Stimulated activated CD8-positive, alpha-beta memory T cell treated with anti-CD3 and anti-CD28 coated beads, Interleukin-4, amount 100 ng/mL, for 4 hours (primary cell): Measurements from ENCODE around the gene LTO1.

Experiments
- DNase-seq, 2 donors: peaks; one replicate each; pipeline ENCODE4 v3.0.0-alpha.2; 2020; ENCODE audit warnings: low read depth in 2 of 2, low spot score in 1 of 2

The LTO1 gene

DNA sequence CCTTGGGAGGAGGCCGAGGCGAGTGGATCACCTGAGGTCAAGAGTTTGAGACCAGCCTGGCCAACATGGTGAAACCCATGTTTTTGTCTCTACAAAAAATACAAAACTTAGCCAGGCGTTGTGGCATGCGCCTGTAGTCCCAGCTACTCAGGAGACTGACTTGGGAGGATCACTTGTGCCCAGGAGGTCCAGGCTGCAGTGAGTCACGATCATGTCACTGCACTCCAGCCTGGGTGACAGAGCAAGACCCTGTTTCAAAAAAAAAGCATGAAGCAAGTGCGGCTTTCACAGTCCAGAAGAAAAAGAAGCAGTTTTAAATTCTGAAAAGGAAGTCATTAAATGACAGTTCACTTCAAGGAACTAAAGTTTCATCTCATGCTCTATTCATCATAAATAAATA lies 7.1 kb upstream of the LTO1 start:
- no peak for DNase-seq

DNA sequence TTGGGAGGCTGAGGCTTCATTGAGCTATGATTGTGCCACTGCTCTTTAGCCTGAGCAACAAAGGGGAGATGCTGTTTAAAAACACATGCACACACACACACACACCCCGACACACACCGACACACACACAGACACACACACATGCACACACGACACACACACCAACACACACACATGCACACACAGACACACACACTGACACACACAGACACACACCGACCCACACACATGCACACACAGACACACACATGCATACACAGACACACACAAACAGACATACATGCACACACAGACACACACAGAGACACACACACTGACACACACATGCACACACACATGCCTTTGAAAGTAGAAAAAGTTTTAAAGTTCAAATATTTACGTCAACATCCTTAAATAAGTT lies 5.5 kb upstream of the LTO1 start:
- DNase-seq, result no peak

DNA sequence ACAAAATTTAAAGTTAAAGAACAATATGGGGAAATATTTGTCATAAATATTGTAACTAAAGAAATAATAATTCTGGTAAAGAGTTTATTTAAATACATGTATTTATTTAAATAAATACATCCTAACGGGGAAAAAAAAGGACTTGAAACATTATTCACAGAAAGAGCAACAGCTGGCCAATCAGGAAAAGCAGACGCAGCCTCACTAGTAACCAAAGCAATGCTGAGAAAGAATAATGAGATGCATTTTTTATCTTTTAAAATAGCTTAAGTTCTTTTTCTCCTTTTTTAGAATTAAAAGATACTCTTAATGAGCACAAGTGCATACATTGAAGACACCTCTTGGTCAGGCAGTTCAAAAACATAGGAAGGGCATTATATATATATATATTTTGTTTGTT lies 2.6 kb upstream of the LTO1 start:
- DNase-seq, result no peak

DNA sequence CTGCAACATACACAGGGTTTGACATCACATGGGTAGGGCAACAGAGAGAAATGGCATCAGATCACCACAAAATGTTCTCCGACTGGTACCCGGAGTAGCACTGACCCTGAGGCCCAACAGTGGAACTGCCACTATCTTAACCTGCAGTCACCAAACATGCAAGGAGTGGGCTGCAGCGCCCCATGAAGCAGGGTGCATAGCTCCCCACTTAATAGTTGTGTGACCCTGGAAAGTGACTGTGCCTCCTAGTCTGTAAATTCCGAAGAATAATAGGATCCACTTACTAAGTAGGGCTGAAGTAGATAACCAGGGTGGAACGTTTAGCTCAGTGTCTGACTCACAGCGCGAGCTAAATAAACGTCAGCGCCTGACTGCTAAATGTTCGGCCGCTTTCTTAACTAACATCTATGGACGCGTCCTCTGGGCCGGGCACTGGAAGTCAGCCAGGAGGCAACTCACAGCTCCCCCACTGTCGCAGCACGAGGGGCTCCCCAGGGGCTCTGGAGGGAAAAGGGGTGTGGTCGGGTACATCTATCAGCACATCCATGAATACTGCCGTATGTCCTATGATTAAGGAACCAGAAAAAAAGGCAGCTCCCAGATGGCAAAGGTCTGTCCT lies 777 bp downstream of the LTO1 start:
- DNase-seq, result no peak

DNA sequence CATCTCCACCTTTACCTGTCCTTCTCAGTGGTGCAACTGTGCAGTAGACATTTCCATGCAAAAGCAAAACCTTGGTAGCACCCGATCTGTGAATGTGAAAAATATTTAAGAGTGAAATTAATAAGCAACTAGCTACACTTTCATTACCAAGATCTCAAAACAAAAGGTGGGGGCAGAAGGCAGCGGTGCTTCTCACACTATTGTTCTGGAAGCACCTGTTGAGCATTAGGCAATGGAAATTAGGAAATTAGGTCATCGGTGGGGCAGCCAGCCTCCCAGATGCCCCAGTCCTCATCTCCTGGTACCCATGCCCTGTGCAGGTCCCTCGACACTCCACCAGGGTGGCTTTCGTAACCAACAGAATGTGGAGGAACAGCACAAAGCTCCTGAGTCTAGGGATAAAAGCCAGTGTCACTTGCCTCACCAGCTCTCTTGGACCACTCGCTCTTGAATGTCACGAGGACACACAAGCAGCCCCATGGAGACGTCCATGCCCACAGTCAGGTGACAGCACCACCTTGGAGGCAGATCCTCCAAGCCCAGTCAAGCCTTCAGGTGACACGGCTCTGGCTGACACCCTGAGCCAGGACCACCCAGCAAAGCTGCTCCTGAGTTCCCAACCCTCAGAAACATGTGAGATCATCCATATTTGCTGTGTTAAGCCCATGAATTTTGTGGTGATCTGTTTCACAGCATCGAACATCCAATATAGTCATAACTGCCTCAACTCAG lies 3.3 kb downstream of the LTO1 start:
- no peak for DNase-seq

DNA sequence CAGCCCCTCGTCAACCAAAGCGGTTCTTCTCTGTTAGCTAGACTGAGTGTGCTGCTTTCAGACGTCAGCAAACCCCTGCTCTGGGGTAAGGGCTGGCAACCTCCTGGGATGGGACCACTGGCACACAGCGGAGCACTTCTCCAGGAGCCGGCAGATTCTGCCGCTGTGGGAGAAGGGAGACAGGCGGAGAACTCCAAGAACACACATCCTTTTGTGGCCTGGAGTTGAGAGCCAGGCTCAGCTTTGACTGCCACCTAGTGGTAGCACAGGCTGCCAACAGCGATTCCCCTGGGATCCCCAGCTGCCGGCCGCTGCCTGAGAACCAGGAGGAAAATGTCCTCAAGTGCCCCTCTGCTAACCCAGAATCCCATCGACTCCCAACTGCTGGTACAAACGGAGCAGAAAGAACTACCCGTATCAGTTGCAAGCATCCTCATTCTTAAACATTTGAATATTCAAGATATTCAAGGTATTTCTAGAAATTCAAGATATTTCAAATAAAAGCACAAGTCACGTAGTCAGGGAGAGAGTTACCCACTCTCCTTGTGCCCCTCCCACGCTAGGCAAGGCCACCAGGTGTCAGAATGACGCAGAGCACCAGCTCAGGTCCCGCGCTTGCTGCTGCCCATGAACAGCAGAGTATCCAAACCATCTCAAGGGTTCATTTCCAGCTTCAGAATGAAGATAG lies 4.9 kb downstream of the LTO1 start:
- peak in 1 of 2 donors; percentile 23 for DNase-seq

DNA sequence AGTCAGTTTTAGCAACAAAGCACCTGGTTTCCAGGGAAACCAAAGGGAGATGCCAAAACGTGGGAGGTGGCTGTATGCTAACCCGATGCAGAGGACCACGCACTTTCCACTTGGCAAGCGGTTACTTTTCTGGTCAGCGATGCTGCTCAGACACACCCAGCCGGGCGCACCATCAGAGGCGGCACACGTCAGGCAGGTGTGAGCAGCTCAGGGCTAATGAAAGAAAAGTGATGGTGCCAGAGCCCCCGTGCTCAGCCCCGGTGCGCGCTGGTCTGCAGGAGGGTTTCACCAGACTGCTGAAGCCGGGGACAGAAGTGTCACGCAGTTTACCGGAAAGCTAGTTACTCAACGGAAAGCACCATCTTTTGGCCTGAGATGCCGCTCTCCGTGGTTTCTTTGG lies 5.7 kb downstream of the LTO1 start:
- DNase-seq, result no peak

DNA sequence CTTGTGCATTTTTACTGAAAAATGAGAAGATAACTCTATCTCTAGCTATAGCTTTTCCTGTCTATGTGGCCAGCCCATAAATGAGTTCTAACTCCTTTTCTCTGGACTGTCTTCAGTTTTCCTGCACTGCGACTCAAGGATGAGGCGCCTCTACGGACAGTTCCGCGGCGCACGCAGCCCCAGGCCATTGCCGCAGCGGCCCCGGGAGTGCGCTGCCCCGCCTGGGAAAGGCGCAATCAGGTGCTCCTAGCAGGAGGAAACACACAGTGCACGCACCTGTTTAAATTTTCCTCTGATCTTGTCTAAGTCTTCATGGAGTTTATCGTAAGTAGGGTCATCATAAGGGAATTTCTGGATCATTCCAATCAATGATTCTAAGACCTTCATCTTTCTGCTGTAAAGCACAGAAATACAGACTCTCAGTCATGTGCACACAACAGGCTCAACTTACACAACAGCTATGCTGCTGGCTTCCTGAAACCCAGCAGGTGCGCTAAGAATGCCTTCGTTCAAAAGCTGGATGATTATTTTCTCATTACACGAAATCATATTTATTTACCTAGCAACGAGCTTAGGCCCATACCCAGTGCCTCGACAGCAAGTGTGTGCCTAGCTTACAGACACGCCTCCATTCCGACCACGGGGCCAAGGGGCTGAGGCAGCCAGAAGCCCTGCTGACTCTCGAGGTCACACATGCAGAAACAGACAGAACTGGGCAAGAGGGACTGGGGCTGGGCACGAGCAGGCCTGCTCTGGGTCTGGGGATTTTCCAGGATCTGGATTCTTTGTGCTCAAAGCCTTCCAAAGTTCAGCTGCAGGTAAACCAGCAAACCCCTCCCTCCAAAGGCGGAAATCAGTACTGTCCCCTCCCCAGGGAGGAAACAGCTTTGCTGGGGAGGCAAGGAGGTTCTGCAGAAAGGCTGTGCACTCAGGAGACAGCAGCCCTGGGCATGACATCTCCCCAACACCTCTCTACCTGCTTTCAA lies 7.2 kb downstream of the LTO1 start:
- DNase-seq, result no peak

DNA sequence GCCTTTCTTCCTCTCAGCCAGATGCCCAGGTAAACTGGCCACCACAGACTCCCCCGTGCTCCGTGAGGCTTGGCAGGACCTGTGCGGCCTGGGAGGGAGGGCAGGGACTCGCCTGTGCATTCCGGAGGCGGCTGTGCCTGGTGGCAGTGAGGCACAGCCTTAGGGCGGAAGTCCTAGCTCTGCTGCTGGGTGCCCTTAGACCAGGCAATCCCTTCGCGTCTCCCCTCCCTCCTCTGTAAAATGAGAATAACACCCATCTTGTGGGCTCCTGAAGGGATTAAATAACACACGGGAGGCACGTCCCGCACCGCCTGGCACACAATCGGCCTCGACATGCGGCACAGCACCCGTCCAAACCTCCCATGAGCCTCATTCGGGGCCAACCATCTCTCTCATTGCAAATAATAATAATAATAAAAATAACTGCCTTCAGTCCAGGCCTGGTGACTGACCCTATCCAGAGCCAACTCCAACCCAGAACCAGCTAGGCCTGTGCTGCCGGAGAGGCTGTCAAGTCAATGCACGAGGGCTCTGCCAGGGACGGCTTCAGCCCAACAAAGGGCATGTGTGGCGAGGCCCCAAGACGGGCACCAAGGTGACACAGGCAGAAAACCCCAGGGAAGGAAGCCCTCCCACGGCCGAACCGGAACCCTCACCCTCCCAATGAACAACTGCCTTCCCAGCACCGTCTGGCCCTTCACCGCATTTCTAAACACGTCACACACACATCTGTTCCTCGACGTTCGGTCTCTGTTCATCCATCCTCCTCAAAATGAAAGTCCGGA lies 8.2 kb downstream of the LTO1 start:
- no peak for DNase-seq

DNA sequence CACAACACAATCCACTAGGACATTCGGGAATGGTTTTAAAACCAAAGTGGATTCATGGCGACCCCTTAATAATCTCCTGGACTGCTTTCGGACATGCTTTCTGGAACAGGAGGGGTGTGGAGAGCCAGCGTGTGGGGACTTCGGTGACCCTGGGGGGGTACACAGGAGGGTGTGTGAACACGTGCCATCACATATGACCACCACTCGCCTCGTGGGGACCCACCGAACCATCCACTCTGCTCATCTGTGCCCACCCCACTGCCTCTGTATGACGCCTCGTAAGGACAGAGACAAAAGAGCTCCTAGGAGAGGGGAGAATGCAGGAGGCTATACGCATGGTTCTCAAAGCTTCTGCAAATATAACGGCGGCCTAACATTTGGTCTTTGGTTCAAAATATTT lies 8.9 kb downstream of the LTO1 start:
- no peak for DNase-seq

DNA sequence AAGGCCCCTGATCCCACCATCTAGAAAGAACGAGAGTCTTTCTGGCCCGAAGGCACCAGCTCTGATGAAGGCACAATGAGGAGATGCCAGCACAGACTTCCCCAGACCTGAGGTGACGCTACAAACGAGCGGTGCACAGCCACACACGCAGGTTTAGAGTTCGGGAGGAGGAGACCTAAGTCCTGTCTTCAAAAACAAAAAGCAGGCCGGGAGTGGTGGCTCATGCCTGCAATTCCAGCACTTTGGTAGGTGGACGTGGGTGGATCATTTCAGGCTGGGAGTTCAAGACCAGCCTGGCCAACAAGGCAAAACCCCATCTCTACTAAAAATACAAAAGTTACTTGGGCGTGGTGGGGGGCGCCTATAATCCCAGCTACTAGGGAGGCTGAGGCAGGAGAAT lies 9.5 kb downstream of the LTO1 start:
- DNase-seq, result no peak

DNA sequence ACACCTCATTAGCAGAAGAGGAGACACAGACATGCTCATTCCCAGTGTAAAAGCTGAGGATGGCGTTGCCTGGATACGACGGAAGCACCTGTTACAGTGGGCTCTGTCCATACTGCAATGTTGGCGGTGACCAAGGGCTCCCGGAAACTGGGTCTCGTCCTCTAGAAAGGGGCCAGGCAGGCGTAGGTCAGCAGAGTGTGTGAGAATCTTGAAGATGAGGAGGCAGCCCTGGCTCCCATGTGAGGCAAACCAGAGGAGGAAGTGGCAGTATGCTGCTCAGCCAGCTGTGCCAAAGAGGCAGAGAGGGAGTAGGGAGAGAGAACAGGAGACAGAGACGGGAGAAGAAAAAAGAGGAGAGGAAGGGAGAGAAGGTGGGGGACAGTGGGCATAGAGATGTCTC lies 10.3 kb downstream of the LTO1 start:
- DNase-seq, result no peak

DNA sequence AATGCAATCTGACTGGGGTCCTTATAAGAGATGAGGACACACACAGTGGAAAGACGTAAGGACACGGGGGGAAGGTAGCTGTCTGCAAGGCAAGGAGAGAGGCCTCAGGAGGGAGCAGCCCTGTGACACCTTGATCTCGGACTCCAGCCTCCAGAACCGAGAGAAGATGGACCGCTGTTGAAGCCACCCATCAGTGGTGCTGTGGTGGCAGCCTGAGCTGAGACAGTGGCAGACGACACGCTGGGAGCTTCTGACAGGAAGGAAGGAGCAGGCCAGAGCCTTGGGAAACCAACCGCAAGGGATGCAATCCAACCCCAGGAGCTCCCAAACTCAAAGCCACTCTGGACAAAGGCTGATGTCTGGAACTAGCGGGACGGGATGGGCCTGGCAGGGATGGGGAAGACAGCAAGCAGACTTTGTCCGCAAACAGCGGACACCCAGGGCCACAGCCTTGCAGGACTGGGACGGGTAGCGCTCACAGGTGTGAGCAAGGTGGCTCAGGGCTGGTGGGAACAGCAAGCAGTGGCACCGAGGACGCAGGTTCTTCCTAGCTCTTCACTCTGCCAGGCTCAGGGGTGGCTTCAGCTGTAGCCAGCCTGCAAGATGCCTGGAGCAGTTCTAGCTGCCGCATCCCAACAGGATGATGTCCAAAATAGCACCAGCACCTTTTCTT lies 10.9 kb downstream of the LTO1 start:
- no peak for DNase-seq

DNA sequence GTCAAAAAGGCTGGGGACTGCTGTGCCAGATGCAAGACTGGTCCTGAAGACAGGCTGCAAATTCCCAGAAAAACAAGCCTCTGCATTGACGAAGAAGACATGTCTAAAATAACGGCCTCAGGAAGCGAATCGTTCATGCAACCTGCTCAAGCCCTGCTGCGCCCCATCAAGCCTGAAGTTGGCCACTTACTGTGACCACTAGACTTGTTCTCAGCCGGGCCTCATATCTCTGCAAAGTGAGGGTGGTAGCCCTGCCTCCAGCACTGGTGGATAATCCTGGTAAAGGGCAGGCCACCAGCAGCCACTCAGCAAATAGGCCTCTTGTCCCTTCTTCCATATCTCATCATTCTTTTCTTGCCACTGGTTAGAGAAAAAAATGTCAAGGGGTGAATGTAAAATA lies 11.8 kb downstream of the LTO1 start:
- DNase-seq, result no peak

DNA sequence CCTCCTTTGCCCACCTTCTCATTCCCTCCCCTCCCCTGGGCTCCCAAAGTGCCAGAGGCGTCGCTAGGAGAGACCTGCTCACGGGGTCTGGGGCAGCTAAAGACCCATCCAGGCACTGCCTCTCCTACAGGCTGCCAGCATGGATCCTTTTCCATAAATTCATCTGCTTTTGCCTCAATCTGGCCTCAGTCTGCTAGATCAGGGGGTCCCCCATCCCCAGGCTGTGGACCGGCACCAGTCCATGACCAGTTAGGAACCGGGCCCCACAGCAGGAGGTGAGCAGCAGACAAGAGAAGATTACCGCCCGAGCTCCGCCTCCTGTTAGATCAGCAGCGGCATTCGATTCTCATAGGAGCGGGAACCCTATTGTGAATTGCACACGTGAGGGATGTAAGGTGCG lies 12.3 kb downstream of the LTO1 start:
- DNase-seq, result no peak

DNA sequence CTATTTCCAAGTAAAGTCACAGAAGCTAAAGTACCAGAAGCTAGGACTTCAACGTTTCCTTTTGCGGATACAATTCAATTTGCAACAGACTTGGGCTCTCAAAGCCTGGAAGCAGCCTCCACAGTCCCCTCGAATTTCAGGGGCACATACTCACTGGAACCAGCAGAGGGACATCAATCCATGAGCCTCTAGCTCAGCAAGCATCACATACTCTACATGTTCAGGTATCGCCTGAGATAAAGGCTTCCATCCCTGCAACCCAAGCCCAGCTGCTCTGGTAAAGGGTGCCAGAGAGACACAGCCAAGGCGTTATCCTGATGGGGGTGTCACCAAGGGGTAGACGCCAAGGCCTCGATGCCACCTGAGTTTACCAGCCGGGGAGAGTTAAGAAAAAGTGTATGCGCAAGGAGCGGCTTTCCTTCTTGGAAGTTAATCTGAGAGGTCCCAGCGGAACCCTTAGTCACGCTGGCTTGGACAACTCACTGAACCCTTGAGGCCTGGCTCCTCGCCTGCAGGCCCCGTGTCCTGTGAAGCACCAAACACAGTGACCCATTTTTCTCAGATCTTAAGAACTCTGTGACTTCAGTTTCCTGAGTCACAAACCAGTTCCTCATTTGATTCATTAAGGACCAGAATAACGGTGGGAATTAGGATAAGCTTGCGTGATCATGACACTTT lies 13.0 kb downstream of the LTO1 start:
- no peak for DNase-seq

DNA sequence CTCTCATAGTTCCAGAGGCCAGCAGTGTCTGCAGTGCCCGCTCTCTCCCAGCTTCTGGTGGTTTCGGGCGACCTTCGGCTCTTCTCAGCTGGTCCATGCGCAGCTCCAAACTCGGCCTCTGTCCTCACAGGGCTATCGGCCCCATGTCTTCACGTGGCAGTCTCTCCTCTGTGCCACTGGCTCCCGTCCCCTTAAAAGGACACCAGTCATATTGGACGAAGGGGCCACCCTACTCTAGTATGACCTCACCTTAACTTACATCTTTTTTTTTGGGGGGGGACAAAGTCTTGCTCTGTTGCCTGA lies 13.8 kb downstream of the LTO1 start:
- no peak for DNase-seq

DNA sequence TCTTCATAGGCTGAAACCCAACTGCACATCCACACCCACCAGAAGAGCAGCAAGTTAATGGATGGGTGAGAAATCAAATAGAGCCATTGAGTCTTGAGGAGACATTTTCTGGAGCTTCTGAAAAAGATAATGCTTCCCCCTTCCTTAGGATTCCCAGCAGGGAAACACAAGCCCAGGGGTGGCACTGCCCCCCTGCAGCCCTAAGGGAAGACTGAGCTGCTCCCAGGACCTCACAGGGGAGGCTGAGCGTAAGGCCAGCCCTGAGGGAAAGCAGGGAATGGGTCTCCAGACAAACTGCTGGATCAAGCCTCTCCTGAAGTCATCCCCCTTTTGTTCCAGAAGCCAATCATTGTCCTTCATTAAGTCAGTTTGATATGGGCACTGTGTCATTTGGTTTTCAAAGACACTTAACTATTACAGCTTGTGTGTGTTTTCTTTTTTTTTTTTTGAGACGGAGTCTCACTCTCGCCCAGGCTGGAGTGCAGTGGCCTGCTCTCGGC lies 15.1 kb downstream of the LTO1 start:
- DNase-seq, result no peak

DNA sequence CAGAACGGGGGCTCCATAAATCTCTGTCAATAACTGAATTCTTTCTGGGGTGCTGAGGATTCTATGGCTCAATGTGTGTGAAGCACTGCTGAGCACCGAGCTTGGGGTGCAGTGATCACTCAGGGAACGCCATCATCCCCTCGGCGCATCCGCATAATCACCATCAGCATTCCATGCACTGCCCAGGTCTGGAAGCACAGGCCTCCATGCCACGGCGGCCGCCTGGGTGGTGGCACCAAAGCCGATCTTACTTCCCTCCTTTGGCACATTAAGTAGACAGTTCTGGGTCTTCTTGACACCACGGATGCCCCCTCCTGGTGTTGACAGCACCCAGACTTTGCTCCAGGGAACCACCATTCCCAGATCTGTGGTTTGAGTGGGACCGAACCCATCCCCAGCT lies 15.6 kb downstream of the LTO1 start:
- no peak for DNase-seq
